CD14-positive monocyte (primary cell): ENCODE data around the gene ZCWPW1. TPM values are rescaled to one million over a fixed set of nuclear protein-coding genes. Genes with fewer than 3 reads are reported as not detected.

ENCODE experiments used
- DNase-seq, 3 donors: peaks; one replicate each; pipeline ENCODE4 v3.0.0-alpha.2; 2011 to 2022
- H2AFZ ChIP-seq: 2 replicates; pipeline ENCODE4 v1.6.0; 2012; ENCODE audit warnings: mild to moderate bottlenecking, low read depth, low read length, inconsistent platforms; ENCODE audit not compliant: insufficient read depth, poor library complexity, severe bottlenecking
- H3K27ac ChIP-seq, 2 donors: 1 replicate in 1 of 2; 2 replicates in 1 of 2; pipeline ENCODE4 v1.5.1; 2012 to 2013; ENCODE audit warnings: low read length in 2 of 2, control low read depth in 1 of 2, inconsistent platforms in 1 of 2, low read depth in 1 of 2, mild to moderate bottlenecking in 1 of 2
- H3K27me3 ChIP-seq, 2 donors: one replicate each; pipeline versions ENCODE4 v1.6.0 to v1.6.1; 2011 to 2013; ENCODE audit warnings: low read length in 2 of 2; ENCODE audit not compliant: control insufficient read depth in 2 of 2, insufficient read depth in 2 of 2
- H3K36me3 ChIP-seq, 2 donors: replicated peaks in 1 of 2; 1 replicate in 1 of 2; 2 replicates in 1 of 2; pipeline versions ENCODE4 v1.5.1 to v1.6.1; 2012 to 2013; ENCODE audit warnings: low read length in 2 of 2, control low read depth in 1 of 2, inconsistent platforms in 1 of 2, mild to moderate bottlenecking in 1 of 2; ENCODE audit not compliant: insufficient read depth in 2 of 2, control insufficient read depth in 1 of 2
- H3K4me1 ChIP-seq, 2 donors: 1 replicate in 1 of 2; 2 replicates in 1 of 2; pipeline versions ENCODE4 v1.5.1 to v1.6.1; 2012 to 2013; ENCODE audit warnings: low read length in 2 of 2, control low read depth in 1 of 2, inconsistent platforms in 1 of 2, mild to moderate bottlenecking in 1 of 2, moderate library complexity in 1 of 2; ENCODE audit not compliant: insufficient read depth in 2 of 2, control insufficient read depth in 1 of 2
- H3K4me2 ChIP-seq: replicated peaks from 2 replicates; pipeline ENCODE3; 2012; ENCODE audit warnings: low read length, moderate library complexity, mild to moderate bottlenecking; ENCODE audit not compliant: poor library complexity, severe bottlenecking; ENCODE audit errors: extremely low read depth
- H3K4me3 ChIP-seq, 3 experiments: fragments of 200-600 bp in 1 of 3; sonication (generic) in 1 of 3; replicated peaks in 1 of 3; 1 replicate in 2 of 3; 2 replicates in 1 of 3; pipeline ENCODE4 v1.5.1; 2011 to 2013; ENCODE audit warnings: low read length in 3 of 3, mild to moderate bottlenecking in 3 of 3, control low read depth in 2 of 3, low read depth in 2 of 3, inconsistent platforms in 1 of 3, moderate library complexity in 1 of 3
- H3K79me2 ChIP-seq: 2 replicates; pipeline ENCODE4 v1.6.0; 2012; ENCODE audit warnings: mild to moderate bottlenecking, control low read depth, inconsistent platforms, low read length, moderate library complexity; ENCODE audit not compliant: insufficient read depth
- H3K9ac ChIP-seq: 2 replicates; pipeline ENCODE4 v1.6.0; 2017; ENCODE audit warnings: low read length, mild to moderate bottlenecking; ENCODE audit not compliant: insufficient read depth, poor library complexity, severe bottlenecking
- H3K9me3 ChIP-seq, 2 donors: replicated peaks in 1 of 2; 1 replicate in 1 of 2; 2 replicates in 1 of 2; pipeline versions ENCODE4 v1.5.1 to v1.6.1; 2012 to 2013; ENCODE audit warnings: low read length in 2 of 2, control low read depth in 1 of 2; ENCODE audit not compliant: control insufficient read depth in 1 of 2, insufficient read depth in 1 of 2
- H4K20me1 ChIP-seq: 2 replicates; pipeline ENCODE4 v1.6.0; 2012; ENCODE audit warnings: mild to moderate bottlenecking, low read length, control low read depth, moderate library complexity; ENCODE audit not compliant: insufficient read depth
- H3K27ac Mint-ChIP-seq, 7 donors: one replicate each; pipeline ENCODE4 v1.8.0; 2020; ENCODE audit warnings: mild to moderate bottlenecking in 7 of 7, mixed read lengths in 7 of 7, moderate library complexity in 6 of 7, inconsistent platforms in 2 of 7
- H3K27me3 Mint-ChIP-seq, 3 donors: one replicate each; pipeline ENCODE4 v1.8.0; 2021 to 2022; ENCODE audit warnings: low read depth in 3 of 3, mild to moderate bottlenecking in 3 of 3, mixed read lengths in 3 of 3, moderate library complexity in 3 of 3, inconsistent platforms in 1 of 3
- H3K36me3 Mint-ChIP-seq, 2 donors: one replicate each; pipeline ENCODE4 v1.8.0; 2020; ENCODE audit warnings: mixed read lengths in 2 of 2, inconsistent platforms in 1 of 2, mild to moderate bottlenecking in 1 of 2
- H3K4me1 Mint-ChIP-seq: one replicate; pipeline ENCODE4 v1.8.0; 2020; ENCODE audit warnings: mild to moderate bottlenecking, mixed read lengths
- H3K4me3 Mint-ChIP-seq, 2 donors: one replicate each; pipeline ENCODE4 v1.8.0; 2020; ENCODE audit warnings: mild to moderate bottlenecking in 2 of 2, mixed read lengths in 2 of 2, moderate library complexity in 1 of 2
- H3K9me3 Mint-ChIP-seq, 7 donors: one replicate each; pipeline ENCODE4 v1.8.0; 2020 to 2022; ENCODE audit warnings: mixed read lengths in 7 of 7, mild to moderate bottlenecking in 6 of 7, moderate library complexity in 6 of 7, inconsistent platforms in 2 of 7
- CTCF ChIP-seq: fragments of 200-600 bp; IDR thresholded peaks from one replicate; pipeline ENCODE4 v1.8.0; 2022; ENCODE audit warnings: antibody characterized with exemption, mild to moderate bottlenecking
- WGBS: methylation state at CpG from one replicate; pipeline ENCODE4 v1.1.5; 2013; ENCODE audit warnings: missing lambda C conversion rate; ENCODE audit not compliant: insufficient coverage; 5-methylcytosine and 5-hydroxymethylcytosine counted together
- intact Hi-C, 2 donors: fragments of 100-400 bp; cut with micrococcal nuclease; formaldehyde crosslinking; loops; one replicate each; pipeline versions ENCODE4 v1.15.0 to v1.15.1; 2023
- polyA plus RNA-seq, 3 donors: library from polyadenylated mRNA; depleted of rRNA in 1 of 3; unstranded in 2 of 3; stranded (reverse) in 1 of 3; fragments of 300-500 nt in 2 of 3; fragments of >200 nt in 1 of 3; fragmentation: Illumina TruSeq in 2 of 3; gene quantifications; 1 replicate in 2 of 3; 2 replicates in 1 of 3; pipeline ENCODE4 v1.2.3, GENCODE V29; 2012 to 2021

Gene ZCWPW1
- polyA plus RNA-seq, 3 donors: 0.60 to 1.9 (median 1.2) TPM

- Histone ChIP-seq H3K4me3 (no peak overlapping the region), H3K9me3 (no peaks in the 10 kb centered on the region), H3K79me2 (peaks cover 21% of the 10 kb centered on the region), H3K4me2 (no peak overlapping the region), H3K27me3 (no peaks in the 10 kb centered on the region), H3K4me1 (peaks cover 20 to 23% of the 10 kb centered on the region in 2 donors), H3K36me3 (peaks cover 10 to 21% of the 10 kb centered on the region in 2 donors), H4K20me1 (peaks cover 6% of the 10 kb centered on the region), H3K27ac (no peak overlapping the region), H2AFZ (no peak overlapping the region), H3K9ac (no peak overlapping the region)
- intact Hi-C loops: no loop called here
- DNase-seq: no peak
- TF ChIP-seq CTCF: no peak
- no peak overlapping the region for H3K27ac Mint-ChIP-seq
- no peak overlapping the region for H3K4me3 Mint-ChIP-seq
- H3K36me3 Mint-ChIP-seq: peaks cover 27 to 34% of the 10 kb centered on the region in 2 donors
- peaks cover 1 to 6% (median 1%) of the 10 kb centered on the region in 3 donors for H3K27me3 Mint-ChIP-seq
- peaks cover 18% of the 10 kb centered on the region for H3K4me1 Mint-ChIP-seq
- peaks cover 0 to 2% (median 0%) of the 10 kb centered on the region in 7 donors for H3K9me3 Mint-ChIP-seq
Measured at GRCh38 chr7:100426516-100426915, 2.0 kb downstream of the ZCWPW1 start.

GRCh38 chr7:100425347-100425746, 3.2 kb downstream of the ZCWPW1 start:
- DNase-seq: no peak
- H3K4me1 Mint-ChIP-seq: peaks cover 6% of the 10 kb centered on the region

More at GRCh38 chr7:100425347-100425746, 3.2 kb downstream of the ZCWPW1 start:
- peaks cover 0 to 2% (median 0%) of the 10 kb centered on the region in 7 donors for H3K9me3 Mint-ChIP-seq
- TF ChIP-seq CTCF: no peak
- H3K4me1 ChIP-seq: peaks cover 9 to 11% of the 10 kb centered on the region in 2 donors
- H3K27ac ChIP-seq: no peak overlapping the region
- no peak overlapping the region for H3K27ac Mint-ChIP-seq
- no peak overlapping the region for H3K4me3 Mint-ChIP-seq
- H3K36me3 Mint-ChIP-seq: peaks cover 37 to 40% of the 10 kb centered on the region in 2 donors
- H4K20me1 ChIP-seq: peaks cover 4% of the 10 kb centered on the region
- H2AFZ ChIP-seq: no peak overlapping the region
- peaks cover 1 to 6% (median 1%) of the 10 kb centered on the region in 3 donors for H3K27me3 Mint-ChIP-seq
- H3K27me3 ChIP-seq: no peaks in the 10 kb centered on the region
- H3K36me3 ChIP-seq: peaks cover 20 to 32% of the 10 kb centered on the region in 2 donors
- no peak overlapping the region for H3K9ac ChIP-seq
- H3K79me2 ChIP-seq: peaks cover 9% of the 10 kb centered on the region
- intact Hi-C loops: no loop called here
- no peak overlapping the region for H3K4me2 ChIP-seq
- WGBS: no CpG with 5 or more reads among the region's 1 CpG
- no peaks in the 10 kb centered on the region for H3K9me3 ChIP-seq
- H3K4me3 ChIP-seq: no peak overlapping the region
